H9 (cell line): ENCODE data around the gene SARS1. TPM values are rescaled to one million over a fixed set of nuclear protein-coding genes. Genes with fewer than 3 reads are reported as not detected.

Experiments used
- DNase-seq: peaks from one replicate; pipeline ENCODE4 v3.0.0-alpha.2; 2017
- H2AFZ ChIP-seq: one replicate; pipeline ENCODE4 v1.6.1; 2013; ENCODE audit warnings: mild to moderate bottlenecking, low read length, control low read depth, moderate library complexity
- H2AK5ac ChIP-seq: 2 replicates; pipeline ENCODE4 v1.6.1; 2013; ENCODE audit warnings: low read length, control low read depth, mixed read lengths; ENCODE audit not compliant: insufficient read length
- H2BK120ac ChIP-seq: one replicate; pipeline ENCODE4 v1.6.1; 2013; ENCODE audit warnings: low read depth, mild to moderate bottlenecking, low read length, control low read depth, inconsistent platforms; ENCODE audit not compliant: poor library complexity, severe bottlenecking
- H2BK12ac ChIP-seq: 2 replicates; pipeline ENCODE4 v1.6.1; 2013; ENCODE audit warnings: low read length, control low read depth, mixed read lengths, low read depth; ENCODE audit not compliant: insufficient read length
- H2BK15ac ChIP-seq: 2 replicates; pipeline ENCODE4 v1.6.1; 2013; ENCODE audit warnings: low read depth, low read length, control low read depth
- H2BK20ac ChIP-seq: one replicate; pipeline ENCODE4 v1.6.1; 2013; ENCODE audit warnings: low read depth, mild to moderate bottlenecking, low read length, control low read depth, inconsistent platforms; ENCODE audit not compliant: poor library complexity, severe bottlenecking
- H2BK5ac ChIP-seq: 2 replicates; pipeline ENCODE4 v1.6.1; 2013; ENCODE audit warnings: low read length, control low read depth, mixed read lengths; ENCODE audit not compliant: insufficient read length
- H3K14ac ChIP-seq: 2 replicates; pipeline ENCODE4 v1.6.1; 2013; ENCODE audit warnings: low read length, control low read depth; ENCODE audit not compliant: insufficient read depth
- H3K18ac ChIP-seq: 2 replicates; pipeline ENCODE4 v1.6.1; 2013; ENCODE audit warnings: low read depth, mild to moderate bottlenecking, mixed read lengths, low read length, control low read depth; ENCODE audit not compliant: insufficient read length
- H3K23ac ChIP-seq: 2 replicates; pipeline ENCODE4 v1.6.1; 2013; ENCODE audit warnings: low read length, control low read depth, mixed read lengths, low read depth; ENCODE audit not compliant: insufficient read length
- H3K23me2 ChIP-seq: 2 replicates; pipeline ENCODE4 v1.6.1; 2013; ENCODE audit warnings: low read depth, mild to moderate bottlenecking, mixed read lengths, low read length, control low read depth; ENCODE audit not compliant: insufficient read length, poor library complexity, severe bottlenecking
- H3K27ac ChIP-seq: 2 replicates; pipeline ENCODE4 v1.5.1; 2013; ENCODE audit warnings: low read length, control low read depth, mixed read lengths, low read depth; ENCODE audit not compliant: insufficient read length
- H3K27me3 ChIP-seq: 2 replicates; pipeline ENCODE4 v1.6.1; 2013; ENCODE audit warnings: low read length, control low read depth, inconsistent platforms; ENCODE audit not compliant: insufficient read depth
- H3K4ac ChIP-seq: 2 replicates; pipeline ENCODE4 v1.6.1; 2013; ENCODE audit warnings: low read depth, mild to moderate bottlenecking, control low read depth, inconsistent platforms, low read length, moderate library complexity
- H3K4me1 ChIP-seq: 2 replicates; pipeline ENCODE4 v1.6.1; 2013; ENCODE audit warnings: low read length, control low read depth, inconsistent platforms; ENCODE audit not compliant: insufficient read depth
- H3K4me2 ChIP-seq: 2 replicates; pipeline ENCODE4 v1.6.1; 2013; ENCODE audit warnings: low read length, control low read depth, mixed read lengths; ENCODE audit not compliant: insufficient read length, insufficient read depth
- H3K56ac ChIP-seq: 2 replicates; pipeline ENCODE4 v1.6.1; 2013; ENCODE audit warnings: low read depth, mild to moderate bottlenecking, mixed read lengths, low read length, control low read depth; ENCODE audit not compliant: insufficient read length
- H3K79me1 ChIP-seq: 2 replicates; pipeline ENCODE4 v1.6.1; 2013; ENCODE audit warnings: low read depth, mild to moderate bottlenecking, moderate library complexity, low read length, control low read depth, inconsistent platforms; ENCODE audit not compliant: insufficient read depth, poor library complexity, severe bottlenecking
- H3K79me2 ChIP-seq: 2 replicates; pipeline ENCODE4 v1.6.1; 2013; ENCODE audit warnings: low read length, control low read depth, inconsistent platforms; ENCODE audit not compliant: insufficient read depth
- H3K9ac ChIP-seq: 2 replicates; pipeline ENCODE4 v1.6.1; 2013; ENCODE audit warnings: low read length, control low read depth, mixed read lengths; ENCODE audit not compliant: insufficient read length; ENCODE audit errors: extremely low read depth
- H3K9me3 ChIP-seq: one replicate; pipeline ENCODE4 v1.6.1; 2013; ENCODE audit warnings: low read depth, low read length, inconsistent platforms; ENCODE audit not compliant: control insufficient read depth
- H3T11ph ChIP-seq: one replicate; pipeline ENCODE4 v1.6.1; 2013; ENCODE audit warnings: mild to moderate bottlenecking, low read length, control low read depth, inconsistent platforms
- H4K20me1 ChIP-seq: one replicate; pipeline ENCODE4 v1.6.1; 2013; ENCODE audit not compliant: control insufficient read depth, insufficient read length, insufficient read depth
- H4K5ac ChIP-seq: 2 replicates; pipeline ENCODE4 v1.6.1; 2013; ENCODE audit warnings: low read depth, mild to moderate bottlenecking, mixed read lengths, low read length, control low read depth; ENCODE audit not compliant: insufficient read length
- H4K8ac ChIP-seq: replicated peaks from 2 replicates; pipeline ENCODE4 v1.6.1; 2013; ENCODE audit warnings: low read length, control low read depth, mixed read lengths, low read depth; ENCODE audit not compliant: insufficient read length
- H4K91ac ChIP-seq: 2 replicates; pipeline ENCODE4 v1.6.1; 2013; ENCODE audit warnings: low read depth, mild to moderate bottlenecking, moderate library complexity, mixed read lengths, low read length, control low read depth; ENCODE audit not compliant: insufficient read length
- H3K27ac Mint-ChIP-seq, 3 experiments: 2 replicates in 2 of 3; 3 replicates in 1 of 3; pipeline ENCODE4 v1.8.0; 2020 to 2021; ENCODE audit warnings: mixed read lengths in 3 of 3, mild to moderate bottlenecking in 1 of 3, moderate library complexity in 1 of 3
- H3K27me3 Mint-ChIP-seq: 2 replicates; pipeline ENCODE4 v1.8.0; 2021; ENCODE audit warnings: low read depth, mild to moderate bottlenecking, moderate library complexity, mixed read lengths
- H3K36me3 Mint-ChIP-seq, 3 experiments: 2 replicates in 2 of 3; 3 replicates in 1 of 3; pipeline ENCODE4 v1.8.0; 2020 to 2021; ENCODE audit warnings: low read depth in 3 of 3, mixed read lengths in 3 of 3; ENCODE audit not compliant: insufficient read depth in 1 of 3
- H3K4me1 Mint-ChIP-seq, 2 experiments: 2 replicates each; pipeline ENCODE4 v1.8.0; 2020; ENCODE audit warnings: mixed read lengths in 2 of 2
- H3K4me3 Mint-ChIP-seq, 2 experiments: 2 replicates in 1 of 2; 3 replicates in 1 of 2; pipeline ENCODE4 v1.8.0; 2020 to 2021; ENCODE audit warnings: mild to moderate bottlenecking in 2 of 2, mixed read lengths in 2 of 2, moderate library complexity in 1 of 2
- H3K9me3 Mint-ChIP-seq, 2 experiments: 2 replicates in 1 of 2; 3 replicates in 1 of 2; pipeline ENCODE4 v1.8.0; 2020; ENCODE audit warnings: mild to moderate bottlenecking in 2 of 2, mixed read lengths in 2 of 2, moderate library complexity in 1 of 2
- CTCF ChIP-seq: fragments of 200-600 bp; sonication (generic); conservative IDR thresholded peaks from 3 replicates; pipeline ENCODE4 v1.8.0; 2021; ENCODE audit warnings: antibody characterized with exemption, mild to moderate bottlenecking
- WGBS: extraction: QIAGEN DNeasy Blood & Tissue Kit; methylation state at CpG from one replicate; pipeline ENCODE4 v1.1.7; 2013; ENCODE audit warnings: missing lambda C conversion rate, low lambda C conversion rate, mixed read lengths; ENCODE audit not compliant: insufficient read length; ENCODE audit errors: extremely low coverage; 5-methylcytosine and 5-hydroxymethylcytosine counted together
- total RNA-seq: library from RNA; stranded (reverse); gene quantifications from 2 replicates; pipeline ENCODE4 v1.2.1, GENCODE V29; 2021

SARS1 gene
- total RNA-seq, 1 experiment from 2014 or later = 139 TPM

DNA sequence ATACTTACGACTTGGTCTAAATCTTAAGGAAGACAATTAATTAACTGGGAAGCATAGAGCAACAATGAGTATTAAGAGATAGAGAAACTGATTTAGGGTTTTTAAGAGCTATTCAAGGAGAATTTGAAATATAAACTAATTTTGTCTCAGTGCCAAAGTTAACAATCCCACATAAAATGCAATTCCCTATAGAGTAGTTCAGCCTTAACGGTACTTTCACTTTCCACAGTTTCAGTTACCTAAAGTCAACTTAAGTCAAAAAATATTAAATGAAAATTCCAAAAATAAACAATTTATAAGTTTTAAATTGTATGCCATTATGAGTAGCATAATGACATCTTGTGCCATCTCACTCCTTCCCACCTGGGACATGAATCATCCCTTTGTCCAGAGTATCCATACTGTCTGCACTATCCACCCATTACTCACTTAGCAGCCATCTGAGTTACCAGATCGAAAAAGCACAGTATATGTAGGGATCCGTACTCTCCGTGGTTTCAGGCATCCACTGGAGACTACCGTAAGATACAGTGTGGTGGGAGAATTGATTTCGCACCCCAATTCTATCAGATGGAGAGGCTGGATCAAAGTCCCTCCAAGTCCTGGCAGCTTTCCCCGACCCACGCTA is 4.8 kb upstream of the SARS1 start:
- no peak overlapping the region for H3K9ac ChIP-seq
- H3K4me2 ChIP-seq = no peak overlapping the region
- Mint-ChIP-seq H3K27ac (no peak overlapping the region), H3K36me3 (no peaks in the 10 kb centered on the region), H3K27me3 (peaks cover 4% of the 10 kb centered on the region), H3K4me3 (no peak overlapping the region), H3K4me1 (peaks cover 7 to 11% of the 10 kb centered on the region in 2 experiments), H3K9me3 (no peaks in the 10 kb centered on the region)
- H3K14ac ChIP-seq = no peak overlapping the region
- H2BK120ac ChIP-seq = no peak overlapping the region
- H2AK5ac ChIP-seq = no peak overlapping the region
- no peak overlapping the region for H2BK5ac ChIP-seq
- H4K20me1 ChIP-seq = no peaks in the 10 kb centered on the region
- H3K23me2 ChIP-seq = no peaks in the 10 kb centered on the region
- no peak overlapping the region for H4K91ac ChIP-seq
- no peaks in the 10 kb centered on the region for H3K79me1 ChIP-seq
- no peak overlapping the region for H3K56ac ChIP-seq
- H3K9me3 ChIP-seq = no peaks in the 10 kb centered on the region
- no peak for DNase-seq
- no peak overlapping the region for H3K27ac ChIP-seq
- no peak for TF ChIP-seq CTCF
- no peak overlapping the region for H3K23ac ChIP-seq
- no peak overlapping the region for H3K4ac ChIP-seq
- no peak overlapping the region for H3T11ph ChIP-seq
- no peak overlapping the region for H2BK20ac ChIP-seq
- no peak overlapping the region for H4K5ac ChIP-seq
- H2BK12ac ChIP-seq = no peak overlapping the region
- no peaks in the 10 kb centered on the region for H3K79me2 ChIP-seq
- H3K18ac ChIP-seq = no peak overlapping the region
- no peak overlapping the region for H2BK15ac ChIP-seq
- WGBS = no CpG with 5 or more reads among the region's 9 CpGs
- no peaks in the 10 kb centered on the region for H3K27me3 ChIP-seq
- no peak overlapping the region for H2AFZ ChIP-seq
- H3K4me1 ChIP-seq = peaks cover 2% of the 10 kb centered on the region; the same call in 1 of the 2 replicates
- H4K8ac ChIP-seq = no peak overlapping the region
